A549 (cell line): ENCODE measurements around the gene ARHGAP12.

ENCODE experiments used
- CTCF ChIP-seq: fragments of >200 bp; sonication (Bioruptor Twin); formaldehyde crosslinking; IDR thresholded peaks from 3 replicates; pipeline ENCODE4 v1.5.1; 2016
- EP300 ChIP-seq, 2 experiments: fragments of >200 bp; sonication (Bioruptor Twin); formaldehyde crosslinking; IDR thresholded peaks; 2 replicates in 1 of 2; 3 replicates in 1 of 2; pipeline ENCODE4 v1.6.1; 2016 to 2017
- POLR2A ChIP-seq: IDR thresholded peaks from 2 replicates; pipeline ENCODE4 v1.6.1; 2012; ENCODE audit warnings: mild to moderate bottlenecking, low read length

- TF ChIP-seq POLR2A = no peak
- no peak for TF ChIP-seq CTCF
- no peak for TF ChIP-seq EP300 (IDR thresholded peaks at IDR 0.05)
Measured at GRCh38 chr10:31962826-31963588, 34.4 kb upstream of the ARHGAP12 start.
